ENCODE results near the gene ABHD17B. TPM values are rescaled to one million over a fixed set of nuclear protein-coding genes. Genes with fewer than 3 reads are reported as not detected.
"Not testable (repeated sequence)": the region's sequence is repeated elsewhere in the genome, so short reads cannot be mapped to it uniquely, and the experiment has no call there.

Gene ABHD17B
- total RNA-seq, result 10 to 100 TPM in 3 of 6 experiments, 1 to 10 TPM in 3; 8.4 to 13.1 (median 10.3) TPM
- long read RNA-seq, partial matches to known transcripts, result 0 of 1 reads
- long read RNA-seq, other reads (novel, unspliced or antisense), result 1 of 1 reads

DNA sequence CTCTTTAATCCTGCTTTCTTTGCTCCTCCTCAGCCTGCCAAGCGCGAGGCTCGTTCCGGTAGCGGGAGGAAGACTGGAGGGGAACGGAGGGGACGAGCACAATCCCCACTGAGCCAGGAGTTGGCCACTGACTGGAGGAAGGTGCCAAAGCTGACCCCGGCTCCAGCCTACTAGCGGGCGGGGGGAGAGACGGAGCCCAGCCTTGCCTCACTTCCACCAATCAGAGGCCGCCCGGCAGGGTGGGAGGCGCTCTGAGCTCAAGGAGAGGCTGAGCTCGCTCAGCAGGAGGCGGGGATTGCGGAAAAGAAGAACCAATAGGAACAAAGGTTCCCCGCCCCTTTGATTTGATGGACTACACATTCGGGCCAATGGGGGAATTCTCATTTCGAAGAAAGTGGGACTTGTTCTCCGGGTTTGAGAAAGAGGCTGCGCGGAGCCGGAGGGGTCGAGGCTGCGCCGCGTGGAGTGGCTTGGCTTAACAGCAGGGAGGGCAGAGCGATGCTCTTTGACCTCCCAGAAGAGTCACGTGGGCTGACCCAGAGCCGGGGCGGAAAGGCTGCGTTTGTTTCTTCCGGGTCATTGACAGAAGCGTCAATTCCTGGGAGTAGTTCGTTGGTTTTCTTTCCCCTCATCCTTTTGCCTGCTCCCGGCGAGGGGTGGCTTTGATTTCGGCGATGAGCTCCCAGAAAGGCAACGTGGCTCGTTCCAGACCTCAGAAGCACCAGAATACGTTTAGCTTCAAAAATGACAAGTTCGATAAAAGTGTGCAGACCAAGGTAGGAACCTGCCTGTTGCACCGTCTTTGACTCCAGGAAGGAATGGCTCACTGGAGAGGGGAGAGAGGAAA lies at the start of gene ABHD17B, which contains the start of gene C9orf85:
Gene ABHD17B (minus strand): TSS at position 133 of the 847 bp plus-strand sequence. CDS start 36,113 bp downstream, outside the sequence.
Gene C9orf85 (plus strand): TSS at position 579 of the 847 bp plus-strand sequence. CDS start 96 bp downstream, at position 675.
- Histone ChIP-seq H3K9me3 (no peaks in the 10 kb centered on the region), H3K4me3 (peak within 1 kb of the TSS; percentile 90 to 97 (median 93)), H3K27ac (peak within 1 kb of the TSS; percentile 82 to 94 (median 93)), H3K27me3 (no peaks in the 10 kb centered on the region), H3K4me1 (peaks cover 0 to 24% (median 9%) of the 10 kb centered on the region in 4 donors), H3K36me3 (no peaks in the 10 kb centered on the region)
- 0% methylated on average over 27 of the region's 45 CpGs for WGBS (ENCODE audit: insufficient coverage, low coverage, low lambda C conversion rate, missing lambda C conversion rate)
- ATAC-seq (peak; percentile 91 to 97 (median 94)), DNase-seq (peak; percentile 99 to 100 (median 100))
- TF ChIP-seq, protein P1, sequence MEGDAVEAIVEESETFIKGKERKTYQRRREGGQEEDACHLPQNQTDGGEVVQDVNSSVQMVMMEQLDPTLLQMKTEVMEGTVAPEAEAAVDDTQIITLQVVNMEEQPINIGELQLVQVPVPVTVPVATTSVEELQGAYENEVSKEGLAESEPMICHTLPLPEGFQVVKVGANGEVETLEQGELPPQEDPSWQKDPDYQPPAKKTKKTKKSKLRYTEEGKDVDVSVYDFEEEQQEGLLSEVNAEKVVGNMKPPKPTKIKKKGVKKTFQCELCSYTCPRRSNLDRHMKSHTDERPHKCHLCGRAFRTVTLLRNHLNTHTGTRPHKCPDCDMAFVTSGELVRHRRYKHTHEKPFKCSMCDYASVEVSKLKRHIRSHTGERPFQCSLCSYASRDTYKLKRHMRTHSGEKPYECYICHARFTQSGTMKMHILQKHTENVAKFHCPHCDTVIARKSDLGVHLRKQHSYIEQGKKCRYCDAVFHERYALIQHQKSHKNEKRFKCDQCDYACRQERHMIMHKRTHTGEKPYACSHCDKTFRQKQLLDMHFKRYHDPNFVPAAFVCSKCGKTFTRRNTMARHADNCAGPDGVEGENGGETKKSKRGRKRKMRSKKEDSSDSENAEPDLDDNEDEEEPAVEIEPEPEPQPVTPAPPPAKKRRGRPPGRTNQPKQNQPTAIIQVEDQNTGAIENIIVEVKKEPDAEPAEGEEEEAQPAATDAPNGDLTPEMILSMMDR (IDR thresholded peaks at IDR 0.05), result peak in 1 of 4 donors; percentile 11
- TF ChIP-seq POLR2A (IDR thresholded peaks at IDR 0.05), result peak; percentile 99
- intact Hi-C loops (cut with DNase I), result no loop called here

DNA sequence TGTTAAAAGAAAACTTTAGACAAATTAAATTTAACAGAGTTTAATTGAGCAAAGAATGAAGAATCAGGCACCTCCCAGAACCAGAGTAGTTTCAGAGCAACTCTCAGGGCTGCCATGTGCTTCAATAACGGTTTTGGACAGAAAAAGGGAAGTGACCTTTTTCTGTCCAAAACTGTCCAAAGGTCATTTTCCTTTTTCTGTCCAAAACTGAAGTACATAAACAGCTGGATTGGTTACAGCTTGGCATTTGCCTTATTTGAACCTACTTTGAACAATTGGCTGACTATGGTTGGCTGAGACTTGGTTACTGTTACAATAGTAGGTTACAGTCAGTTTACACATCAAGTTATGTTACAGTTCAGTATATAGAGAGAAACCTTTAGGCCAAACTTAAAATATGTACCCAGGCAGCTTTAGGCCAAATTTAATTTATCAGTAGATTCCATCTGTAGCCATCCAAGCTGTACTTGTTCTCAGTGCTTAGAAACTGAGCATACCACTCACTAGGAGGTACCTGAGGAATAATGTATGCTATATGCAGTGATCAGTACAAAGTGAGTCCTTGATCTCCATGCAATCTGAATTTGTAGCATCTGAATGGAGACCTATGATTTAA lies 44.4 kb upstream of the ABHD17B start:
- peaks cover 0 to 19% (median 0%) of the 10 kb centered on the region in 4 donors for H3K4me1 ChIP-seq
- H3K27me3 ChIP-seq, result no peaks in the 10 kb centered on the region
- no peaks in the 10 kb centered on the region for H3K9me3 ChIP-seq
- 6% methylated on average over 1 of the region's 1 CpG for WGBS (ENCODE audit: insufficient coverage, low coverage, low lambda C conversion rate, missing lambda C conversion rate)
- TF ChIP-seq, protein P1 (IDR thresholded peaks at IDR 0.05), result no peak
- no peak for TF ChIP-seq POLR2A (IDR thresholded peaks at IDR 0.05)
- intact Hi-C loops (cut with DNase I), result no loop called here
- peak overlapping the region in 1 of 3 donors; percentile 9 for H3K27ac ChIP-seq
- peak; percentile 87 to 94 (median 91) for ATAC-seq
- no peak for DNase-seq
- no peaks in the 10 kb centered on the region for H3K36me3 ChIP-seq
- H3K4me3 ChIP-seq, result no peak overlapping the region

DNA sequence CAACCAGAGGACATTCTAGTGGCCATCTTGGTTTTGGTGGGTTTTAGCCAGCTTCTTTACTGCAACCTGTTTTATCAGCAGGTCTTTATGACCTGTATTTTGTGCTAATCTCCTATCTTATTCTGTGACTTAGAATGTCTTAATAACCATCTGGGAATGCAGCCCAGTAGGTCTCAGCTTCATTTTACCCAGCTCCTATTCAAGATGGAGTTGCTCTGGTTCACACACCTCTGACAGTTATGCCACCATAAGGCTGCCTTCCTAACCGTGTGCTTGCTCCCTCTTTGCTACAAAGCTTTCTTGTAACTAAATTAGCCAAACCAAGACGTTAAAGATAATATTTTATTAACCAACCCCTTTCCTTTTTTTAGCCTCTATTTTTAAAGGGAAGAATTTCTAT lies 43.7 kb upstream of the ABHD17B start:
- H3K36me3 ChIP-seq; intact Hi-C loops (cut with DNase I); ATAC-seq; H3K4me3 ChIP-seq; DNase-seq; H3K9me3 ChIP-seq; H3K27me3 ChIP-seq: not testable (repeated sequence)
- 85% methylated on average over 2 of the region's 2 CpGs for WGBS (ENCODE audit: insufficient coverage, low coverage, low lambda C conversion rate, missing lambda C conversion rate)
- peak overlapping the region in 1 of 3 donors; percentile 9 for H3K27ac ChIP-seq
- peaks cover 0 to 19% (median 0%) of the 10 kb centered on the region in 4 donors for H3K4me1 ChIP-seq

- ATAC-seq, result no peak
- Histone ChIP-seq H3K4me3 (no peak overlapping the region), H3K4me1 (peaks cover 0 to 4% (median 0%) of the 10 kb centered on the region in 4 donors), H3K27ac (no peak overlapping the region), H3K36me3 (no peaks in the 10 kb centered on the region), H3K27me3 (no peaks in the 10 kb centered on the region), H3K9me3 (no peaks in the 10 kb centered on the region)
- 13% methylated on average over 2 of the region's 2 CpGs for WGBS (ENCODE audit: insufficient coverage, low coverage, low lambda C conversion rate, missing lambda C conversion rate)
- TF ChIP-seq POLR2A (IDR thresholded peaks at IDR 0.05), result no peak
- TF ChIP-seq, protein P1 (IDR thresholded peaks at IDR 0.05), result no peak
- intact Hi-C loops (cut with DNase I), result no loop called here
- DNase-seq, result no peak
These were observed 33.9 kb upstream of the ABHD17B start for GRCh38 chr9:71944754-71945375.

Measured in right lobe of liver (tissue), 6 donors.